Measurements from ENCODE around the gene RPL10.

DNA sequence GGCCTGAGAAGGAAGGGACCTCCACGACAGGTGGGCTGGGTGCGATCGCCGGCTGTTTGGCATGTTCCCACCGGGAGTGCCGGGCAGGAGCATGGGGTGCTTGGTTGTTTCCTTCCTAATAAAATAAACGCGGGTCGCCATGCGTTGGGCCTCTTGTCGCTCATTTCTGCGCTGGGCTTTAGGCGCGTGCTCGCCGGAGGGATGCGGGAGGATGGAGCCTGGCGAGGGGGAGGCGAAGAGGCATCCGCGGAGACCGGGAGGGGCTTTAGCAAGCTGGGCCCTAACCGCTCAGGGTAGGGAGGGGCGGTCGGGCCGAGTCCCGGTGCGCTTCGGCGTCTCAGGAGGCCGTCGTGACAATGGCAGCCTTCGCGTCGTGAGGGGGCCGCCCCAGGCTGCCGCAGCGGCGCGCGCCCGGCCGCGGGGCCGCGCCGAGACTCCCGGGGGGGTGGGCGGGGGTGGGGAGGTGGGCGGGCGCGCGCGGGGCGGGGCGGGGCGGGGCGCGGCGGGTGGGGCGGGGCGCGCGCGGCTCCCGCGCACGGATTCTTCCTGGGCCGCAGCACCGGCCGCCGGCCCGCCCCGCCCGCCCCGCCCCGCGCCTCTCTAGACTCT lies 38.3 kb downstream of the RPL10 start:
- TF ChIP-seq JUN (IDR thresholded peaks at IDR 0.05; ENCODE audit: borderline replicate concordance, low read depth, low read length) (no peak), JUN (CRISPR knock-in tag; IDR thresholded peaks at IDR 0.05; ENCODE audit: borderline replicate concordance) (no peak), SREBF1 (IDR thresholded peaks at IDR 0.05; ENCODE audit: borderline replicate concordance, low read depth, low read length) (no peak), PHF21A (IDR thresholded peaks at IDR 0.05; ENCODE audit: borderline replicate concordance, low read depth) (no peak), DEAF1 (CRISPR knock-in tag; IDR thresholded peaks at IDR 0.05) (no peak), ZNF3 (CRISPR knock-in tag; IDR thresholded peaks at IDR 0.05) (no peak), POLR2A (conservative IDR thresholded peaks at IDR 0.05) (no peak), ZNF274 (IDR thresholded peaks at IDR 0.05; ENCODE audit: borderline replicate concordance, low read depth, low read length) (no peak)
- TF ChIP-seq, protein P1, sequence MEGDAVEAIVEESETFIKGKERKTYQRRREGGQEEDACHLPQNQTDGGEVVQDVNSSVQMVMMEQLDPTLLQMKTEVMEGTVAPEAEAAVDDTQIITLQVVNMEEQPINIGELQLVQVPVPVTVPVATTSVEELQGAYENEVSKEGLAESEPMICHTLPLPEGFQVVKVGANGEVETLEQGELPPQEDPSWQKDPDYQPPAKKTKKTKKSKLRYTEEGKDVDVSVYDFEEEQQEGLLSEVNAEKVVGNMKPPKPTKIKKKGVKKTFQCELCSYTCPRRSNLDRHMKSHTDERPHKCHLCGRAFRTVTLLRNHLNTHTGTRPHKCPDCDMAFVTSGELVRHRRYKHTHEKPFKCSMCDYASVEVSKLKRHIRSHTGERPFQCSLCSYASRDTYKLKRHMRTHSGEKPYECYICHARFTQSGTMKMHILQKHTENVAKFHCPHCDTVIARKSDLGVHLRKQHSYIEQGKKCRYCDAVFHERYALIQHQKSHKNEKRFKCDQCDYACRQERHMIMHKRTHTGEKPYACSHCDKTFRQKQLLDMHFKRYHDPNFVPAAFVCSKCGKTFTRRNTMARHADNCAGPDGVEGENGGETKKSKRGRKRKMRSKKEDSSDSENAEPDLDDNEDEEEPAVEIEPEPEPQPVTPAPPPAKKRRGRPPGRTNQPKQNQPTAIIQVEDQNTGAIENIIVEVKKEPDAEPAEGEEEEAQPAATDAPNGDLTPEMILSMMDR (IDR thresholded peaks at IDR 0.05 in 2 of 3, conservative IDR thresholded peaks at IDR 0.05 in 1 of 3; ENCODE audit: insufficient read depth in 2 of 3, low read depth in 1 of 3, low read length in 3 of 3) = no peak

Data from K562 (cell line).